Fibroblast of lung (primary cell): ENCODE results near the gene ULK3.
"Not testable (repeated sequence)": the region's sequence is repeated elsewhere in the genome, so short reads cannot be mapped to it uniquely, and the experiment has no call there.

ENCODE experiments used
- CTCF ChIP-seq, 2 donors: IDR thresholded peaks in 1 of 2; conservative IDR thresholded peaks in 1 of 2; 1 replicate in 1 of 2; 2 replicates in 1 of 2; pipeline ENCODE4 v1.5.1; 2011 to 2012; ENCODE audit warnings: low read length in 2 of 2, control low read depth in 1 of 2, inconsistent platforms in 1 of 2, low read depth in 1 of 2, mild to moderate bottlenecking in 1 of 2
- EZH2 ChIP-seq: IDR thresholded peaks from 2 replicates; pipeline ENCODE4 v1.5.1; 2012; ENCODE audit warnings: low read length, control low read depth, mild to moderate bottlenecking; ENCODE audit errors: missing control alignments

- not testable (repeated sequence) for TF ChIP-seq EZH2; CTCF (conservative IDR thresholded peaks at IDR 0.05 in 1 of 2, IDR thresholded peaks at IDR 0.05 in 1 of 2; ENCODE audit: low read depth in 1 of 2, low read length in 2 of 2)
Measured at GRCh38 chr15:74887537-74888193, 44.7 kb upstream of the ULK3 start.
